ENCODE results near the gene CXXC5.

GRCh38 chr5:139662617-139663016, 14.5 kb downstream of the CXXC5 start:
- TF ChIP-seq, protein P1, sequence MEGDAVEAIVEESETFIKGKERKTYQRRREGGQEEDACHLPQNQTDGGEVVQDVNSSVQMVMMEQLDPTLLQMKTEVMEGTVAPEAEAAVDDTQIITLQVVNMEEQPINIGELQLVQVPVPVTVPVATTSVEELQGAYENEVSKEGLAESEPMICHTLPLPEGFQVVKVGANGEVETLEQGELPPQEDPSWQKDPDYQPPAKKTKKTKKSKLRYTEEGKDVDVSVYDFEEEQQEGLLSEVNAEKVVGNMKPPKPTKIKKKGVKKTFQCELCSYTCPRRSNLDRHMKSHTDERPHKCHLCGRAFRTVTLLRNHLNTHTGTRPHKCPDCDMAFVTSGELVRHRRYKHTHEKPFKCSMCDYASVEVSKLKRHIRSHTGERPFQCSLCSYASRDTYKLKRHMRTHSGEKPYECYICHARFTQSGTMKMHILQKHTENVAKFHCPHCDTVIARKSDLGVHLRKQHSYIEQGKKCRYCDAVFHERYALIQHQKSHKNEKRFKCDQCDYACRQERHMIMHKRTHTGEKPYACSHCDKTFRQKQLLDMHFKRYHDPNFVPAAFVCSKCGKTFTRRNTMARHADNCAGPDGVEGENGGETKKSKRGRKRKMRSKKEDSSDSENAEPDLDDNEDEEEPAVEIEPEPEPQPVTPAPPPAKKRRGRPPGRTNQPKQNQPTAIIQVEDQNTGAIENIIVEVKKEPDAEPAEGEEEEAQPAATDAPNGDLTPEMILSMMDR (IDR thresholded peaks at IDR 0.05), result no peak
- no peak for TF ChIP-seq EP300 (IDR thresholded peaks at IDR 0.05)
